ENCODE results near the gene CTXND1.

The CTXND1 gene

DNA sequence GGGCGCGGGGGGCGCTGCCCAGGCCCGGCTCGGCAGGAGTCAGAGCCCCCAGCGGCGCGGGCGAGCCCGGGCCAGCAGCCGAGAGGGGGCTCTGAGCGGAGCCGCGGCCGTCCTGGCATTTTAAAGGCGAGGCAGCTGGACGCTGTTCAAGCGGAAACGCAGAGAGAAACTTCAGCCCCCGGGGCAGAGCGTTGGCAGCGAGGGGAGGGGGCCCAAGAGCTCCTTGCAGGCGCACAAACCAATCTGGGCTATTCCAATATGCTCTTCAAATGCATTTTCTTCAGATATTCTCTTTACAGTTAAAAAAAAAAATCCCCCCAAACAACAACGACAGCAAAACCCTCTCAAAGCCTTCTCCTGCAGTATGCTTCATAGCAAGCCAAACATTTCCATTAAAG, at the start of gene CTXND1:
CTXND1 (minus strand) TSS at position 93 of the 398 bp plus-strand sequence. CDS start 50,264 bp downstream, outside the sequence.
- no peak for TF ChIP-seq GLIS3 (CRISPR knock-in tag; IDR thresholded peaks at IDR 0.05)
- TF ChIP-seq, protein P1, sequence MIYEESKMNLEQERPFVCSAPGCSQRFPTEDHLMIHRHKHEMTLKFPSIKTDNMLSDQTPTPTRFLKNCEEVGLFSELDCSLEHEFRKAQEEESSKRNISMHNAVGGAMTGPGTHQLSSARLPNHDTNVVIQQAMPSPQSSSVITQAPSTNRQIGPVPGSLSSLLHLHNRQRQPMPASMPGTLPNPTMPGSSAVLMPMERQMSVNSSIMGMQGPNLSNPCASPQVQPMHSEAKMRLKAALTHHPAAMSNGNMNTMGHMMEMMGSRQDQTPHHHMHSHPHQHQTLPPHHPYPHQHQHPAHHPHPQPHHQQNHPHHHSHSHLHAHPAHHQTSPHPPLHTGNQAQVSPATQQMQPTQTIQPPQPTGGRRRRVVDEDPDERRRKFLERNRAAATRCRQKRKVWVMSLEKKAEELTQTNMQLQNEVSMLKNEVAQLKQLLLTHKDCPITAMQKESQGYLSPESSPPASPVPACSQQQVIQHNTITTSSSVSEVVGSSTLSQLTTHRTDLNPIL (CRISPR knock-in tag; IDR thresholded peaks at IDR 0.05; ENCODE audit: low read depth) = no peak
- TF ChIP-seq TOX (CRISPR knock-in tag; IDR thresholded peaks at IDR 0.05; ENCODE audit: borderline replicate concordance) = no peak
- TF ChIP-seq ISL1 (CRISPR knock-in tag; IDR thresholded peaks at IDR 0.05) = no peak
- no peak for TF ChIP-seq ZNF8 (CRISPR knock-in tag; IDR thresholded peaks at IDR 0.05)
- no peak for TF ChIP-seq ZC3H10 (CRISPR knock-in tag; IDR thresholded peaks at IDR 0.05)
- TF ChIP-seq, protein P2, sequence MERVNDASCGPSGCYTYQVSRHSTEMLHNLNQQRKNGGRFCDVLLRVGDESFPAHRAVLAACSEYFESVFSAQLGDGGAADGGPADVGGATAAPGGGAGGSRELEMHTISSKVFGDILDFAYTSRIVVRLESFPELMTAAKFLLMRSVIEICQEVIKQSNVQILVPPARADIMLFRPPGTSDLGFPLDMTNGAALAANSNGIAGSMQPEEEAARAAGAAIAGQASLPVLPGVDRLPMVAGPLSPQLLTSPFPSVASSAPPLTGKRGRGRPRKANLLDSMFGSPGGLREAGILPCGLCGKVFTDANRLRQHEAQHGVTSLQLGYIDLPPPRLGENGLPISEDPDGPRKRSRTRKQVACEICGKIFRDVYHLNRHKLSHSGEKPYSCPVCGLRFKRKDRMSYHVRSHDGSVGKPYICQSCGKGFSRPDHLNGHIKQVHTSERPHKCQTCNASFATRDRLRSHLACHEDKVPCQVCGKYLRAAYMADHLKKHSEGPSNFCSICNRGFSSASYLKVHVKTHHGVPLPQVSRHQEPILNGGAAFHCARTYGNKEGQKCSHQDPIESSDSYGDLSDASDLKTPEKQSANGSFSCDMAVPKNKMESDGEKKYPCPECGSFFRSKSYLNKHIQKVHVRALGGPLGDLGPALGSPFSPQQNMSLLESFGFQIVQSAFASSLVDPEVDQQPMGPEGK (CRISPR knock-in tag; IDR thresholded peaks at IDR 0.05; ENCODE audit: borderline replicate concordance) = no peak
- no peak for TF ChIP-seq POU6F1 (CRISPR knock-in tag; IDR thresholded peaks at IDR 0.05; ENCODE audit: borderline replicate concordance, low read depth)
- TF ChIP-seq OSR1 (CRISPR knock-in tag; IDR thresholded peaks at IDR 0.05) = no peak
- no peak for TF ChIP-seq CSRNP3 (CRISPR knock-in tag; IDR thresholded peaks at IDR 0.05)
- TF ChIP-seq, protein P3, sequence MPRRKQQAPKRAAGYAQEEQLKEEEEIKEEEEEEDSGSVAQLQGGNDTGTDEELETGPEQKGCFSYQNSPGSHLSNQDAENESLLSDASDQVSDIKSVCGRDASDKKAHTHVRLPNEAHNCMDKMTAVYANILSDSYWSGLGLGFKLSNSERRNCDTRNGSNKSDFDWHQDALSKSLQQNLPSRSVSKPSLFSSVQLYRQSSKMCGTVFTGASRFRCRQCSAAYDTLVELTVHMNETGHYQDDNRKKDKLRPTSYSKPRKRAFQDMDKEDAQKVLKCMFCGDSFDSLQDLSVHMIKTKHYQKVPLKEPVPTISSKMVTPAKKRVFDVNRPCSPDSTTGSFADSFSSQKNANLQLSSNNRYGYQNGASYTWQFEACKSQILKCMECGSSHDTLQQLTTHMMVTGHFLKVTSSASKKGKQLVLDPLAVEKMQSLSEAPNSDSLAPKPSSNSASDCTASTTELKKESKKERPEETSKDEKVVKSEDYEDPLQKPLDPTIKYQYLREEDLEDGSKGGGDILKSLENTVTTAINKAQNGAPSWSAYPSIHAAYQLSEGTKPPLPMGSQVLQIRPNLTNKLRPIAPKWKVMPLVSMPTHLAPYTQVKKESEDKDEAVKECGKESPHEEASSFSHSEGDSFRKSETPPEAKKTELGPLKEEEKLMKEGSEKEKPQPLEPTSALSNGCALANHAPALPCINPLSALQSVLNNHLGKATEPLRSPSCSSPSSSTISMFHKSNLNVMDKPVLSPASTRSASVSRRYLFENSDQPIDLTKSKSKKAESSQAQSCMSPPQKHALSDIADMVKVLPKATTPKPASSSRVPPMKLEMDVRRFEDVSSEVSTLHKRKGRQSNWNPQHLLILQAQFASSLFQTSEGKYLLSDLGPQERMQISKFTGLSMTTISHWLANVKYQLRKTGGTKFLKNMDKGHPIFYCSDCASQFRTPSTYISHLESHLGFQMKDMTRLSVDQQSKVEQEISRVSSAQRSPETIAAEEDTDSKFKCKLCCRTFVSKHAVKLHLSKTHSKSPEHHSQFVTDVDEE (CRISPR knock-in tag; IDR thresholded peaks at IDR 0.05) = no peak
- no peak for TF ChIP-seq ESRRG (CRISPR knock-in tag; IDR thresholded peaks at IDR 0.05)
- no peak for TF ChIP-seq ZNF565 (CRISPR knock-in tag; conservative IDR thresholded peaks at IDR 0.05; ENCODE audit: low read depth)
- no peak for TF ChIP-seq SNAI2 (CRISPR knock-in tag; IDR thresholded peaks at IDR 0.05)
- no peak for TF ChIP-seq RARB (CRISPR knock-in tag; IDR thresholded peaks at IDR 0.05)
- no peak for TF ChIP-seq ZNF70 (CRISPR knock-in tag; IDR thresholded peaks at IDR 0.05)
- TF ChIP-seq ZFP30 (CRISPR knock-in tag; IDR thresholded peaks at IDR 0.05) = no peak
- ATAC-seq = no peak

DNA sequence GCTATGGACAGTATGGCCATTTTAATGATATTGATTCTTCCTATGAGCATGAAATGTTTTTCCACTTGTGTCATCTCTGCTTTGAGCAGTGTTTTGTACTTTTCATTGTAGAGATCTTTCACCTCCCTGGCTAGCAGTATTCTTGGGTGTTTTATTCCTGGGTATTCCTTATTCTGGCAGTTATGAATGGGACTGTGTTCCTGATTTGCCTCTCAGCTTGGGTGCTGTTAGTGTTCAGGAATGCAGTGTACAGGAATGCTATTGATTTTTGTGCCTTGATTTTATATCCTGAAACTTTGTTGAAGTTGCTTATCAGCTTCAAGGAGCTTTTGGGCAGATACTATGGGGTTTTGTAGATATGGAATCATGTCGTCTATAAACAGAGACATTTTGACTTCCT, 49.5 kb upstream of the CTXND1 start:
- no peak for ATAC-seq
- TF ChIP-seq RARB (CRISPR knock-in tag; IDR thresholded peaks at IDR 0.05) (no peak), ZFP30 (CRISPR knock-in tag; IDR thresholded peaks at IDR 0.05) (no peak), ZC3H10 (CRISPR knock-in tag; IDR thresholded peaks at IDR 0.05) (no peak), ESRRG (CRISPR knock-in tag; IDR thresholded peaks at IDR 0.05) (no peak), CSDC2 (CRISPR knock-in tag; IDR thresholded peaks at IDR 0.05) (no peak), PPARA (CRISPR knock-in tag; IDR thresholded peaks at IDR 0.05; ENCODE audit: borderline replicate concordance) (no peak), ZFP3 (CRISPR knock-in tag; IDR thresholded peaks at IDR 0.05) (no peak), SNAI2 (CRISPR knock-in tag; IDR thresholded peaks at IDR 0.05) (no peak), ZNF8 (CRISPR knock-in tag; IDR thresholded peaks at IDR 0.05) (no peak), ARNTL (CRISPR knock-in tag; IDR thresholded peaks at IDR 0.05; ENCODE audit: borderline replicate concordance, low read depth) (no peak), CSRNP3 (CRISPR knock-in tag; IDR thresholded peaks at IDR 0.05) (no peak)
- TF ChIP-seq, protein P3 (CRISPR knock-in tag; IDR thresholded peaks at IDR 0.05) = no peak
- TF ChIP-seq, protein P1 (CRISPR knock-in tag; IDR thresholded peaks at IDR 0.05; ENCODE audit: low read depth) = no peak
- TF ChIP-seq, protein P2 (CRISPR knock-in tag; IDR thresholded peaks at IDR 0.05; ENCODE audit: borderline replicate concordance) = no peak

Measured in SK-N-SH treated with all-trans-retinoic acid at 6 μM for 48 hours (cell line).